Activated CD4-positive, CD25-positive, alpha-beta regulatory T cell treated with anti-CD3 and anti-CD28 coated beads, Interleukin-2, amount 50 U/mL, for 24 hours (primary cell): ENCODE results near the gene SH3RF3.

Source experiments
- ATAC-seq, 2 donors: fragments of 150-1000 bp; cut with Tn5 transposase; one replicate each; pipeline ENCODE4 v1.10.0; 2021; ENCODE audit warnings: mild to moderate bottlenecking in 1 of 2, moderate library complexity in 1 of 2

The SH3RF3 gene

DNA sequence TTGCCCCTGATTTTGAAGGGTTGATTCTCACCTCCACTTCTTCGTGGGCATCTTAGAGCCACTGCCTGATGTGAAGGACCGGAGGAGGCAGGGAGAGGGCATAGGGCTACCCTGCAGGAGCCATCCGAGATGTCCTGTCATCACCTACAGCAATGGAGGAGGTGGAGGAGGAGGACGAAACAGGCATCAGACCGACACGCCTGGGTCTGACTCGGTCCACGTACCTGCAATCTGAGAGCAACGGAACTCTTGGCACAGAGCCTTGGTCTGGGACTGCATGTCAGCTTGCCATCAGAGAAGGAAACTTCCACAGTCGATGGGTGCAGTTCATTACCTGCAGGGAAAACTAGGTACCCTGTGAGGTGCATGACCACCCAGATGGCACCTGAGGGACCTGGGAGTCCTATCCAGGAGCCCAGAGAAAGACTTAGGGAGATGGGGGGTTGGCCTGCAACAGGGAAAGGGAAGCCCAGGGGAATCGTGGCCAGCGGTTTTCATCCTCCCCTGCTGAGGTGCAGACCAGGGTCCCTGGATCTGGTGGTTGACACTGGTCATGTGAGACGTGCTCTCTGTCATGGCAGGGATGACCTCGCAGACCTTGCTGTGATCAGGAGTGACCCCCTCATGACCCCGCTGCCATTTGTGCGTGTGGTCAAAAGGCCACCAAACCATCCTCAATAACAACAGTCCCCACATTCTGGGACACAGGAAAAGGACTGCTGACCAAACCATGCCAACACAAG is 293.9 kb downstream of the SH3RF3 start:
- no peak for ATAC-seq

DNA sequence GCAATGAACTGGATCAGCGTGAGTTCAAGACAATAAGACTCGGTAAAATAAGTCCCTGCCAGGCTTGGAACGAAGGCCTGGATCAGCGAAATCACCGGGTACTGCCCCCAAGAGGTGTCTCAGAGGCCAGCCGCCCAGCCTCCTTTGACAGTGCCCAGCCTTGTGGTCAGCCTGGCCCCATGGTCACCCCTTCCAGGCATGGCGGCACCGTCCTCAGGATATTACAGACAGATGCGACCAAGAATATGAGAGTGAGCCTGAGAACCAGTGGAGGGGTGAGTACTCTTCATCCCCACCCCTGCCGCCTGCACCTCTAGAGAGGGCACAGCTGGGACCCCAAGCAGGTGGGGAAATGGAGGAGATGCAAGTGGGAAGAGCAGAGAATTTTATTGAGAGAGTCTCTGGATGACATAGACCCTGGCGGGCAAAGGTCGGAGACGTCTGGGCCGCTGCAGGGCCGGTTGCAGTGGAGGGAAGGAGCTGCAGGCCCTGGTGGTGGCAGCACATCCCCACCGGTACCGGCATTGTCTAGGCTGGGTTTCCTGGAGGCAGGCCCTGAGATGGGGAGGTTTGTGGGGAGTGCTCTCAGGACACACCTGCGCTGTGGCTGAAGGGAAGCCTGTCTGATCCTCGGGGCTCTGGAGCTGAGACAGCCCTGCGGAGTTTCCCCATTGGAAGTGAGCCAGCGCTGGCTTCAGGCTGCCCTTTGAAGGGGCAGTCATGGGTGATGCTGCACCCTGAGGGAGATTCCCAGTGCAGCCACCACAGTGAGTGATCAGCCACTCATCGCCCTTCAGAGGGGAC is 294.8 kb downstream of the SH3RF3 start:
- no peak for ATAC-seq

DNA sequence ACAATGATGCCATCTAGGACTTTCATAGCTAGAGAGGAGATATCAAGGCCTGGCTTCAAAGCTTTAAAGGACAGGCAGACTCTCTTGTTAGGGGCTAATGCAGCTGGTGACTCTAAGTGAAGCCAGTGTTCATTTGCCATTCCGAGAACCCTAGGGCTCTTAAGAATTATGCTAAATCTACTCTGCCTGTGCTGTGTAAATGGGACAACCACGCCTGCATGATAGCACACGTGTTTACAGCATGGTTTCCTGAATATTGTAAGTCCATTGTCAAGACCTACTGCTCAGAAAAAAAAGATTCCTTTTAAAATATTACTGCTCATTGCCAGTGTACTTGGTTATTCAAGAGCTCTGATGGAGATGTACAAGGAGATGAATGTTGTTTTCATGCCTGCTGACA is 296.4 kb downstream of the SH3RF3 start:
- ATAC-seq, result no peak

DNA sequence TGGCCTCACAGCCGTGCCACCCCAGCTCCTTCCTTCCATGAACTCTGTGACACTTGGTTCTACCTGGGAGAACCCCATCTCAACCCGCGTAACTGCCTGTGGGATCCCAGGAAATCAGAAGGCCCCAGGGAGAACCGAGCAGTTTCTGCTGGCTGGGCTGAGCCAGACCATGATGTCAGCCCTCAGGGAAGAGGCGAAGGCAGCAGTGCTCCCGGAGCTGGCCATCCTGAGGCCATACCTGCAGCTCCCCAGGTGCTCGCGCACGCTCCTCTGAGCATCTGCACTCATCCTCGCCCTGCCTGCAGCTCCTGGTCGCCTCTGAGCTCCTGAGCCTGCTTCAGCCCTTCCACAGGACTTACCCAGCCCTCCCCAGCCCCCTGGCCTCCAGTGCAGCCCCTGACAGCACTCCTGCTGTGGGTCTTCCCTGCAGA is 298.7 kb downstream of the SH3RF3 start:
- no peak for ATAC-seq

DNA sequence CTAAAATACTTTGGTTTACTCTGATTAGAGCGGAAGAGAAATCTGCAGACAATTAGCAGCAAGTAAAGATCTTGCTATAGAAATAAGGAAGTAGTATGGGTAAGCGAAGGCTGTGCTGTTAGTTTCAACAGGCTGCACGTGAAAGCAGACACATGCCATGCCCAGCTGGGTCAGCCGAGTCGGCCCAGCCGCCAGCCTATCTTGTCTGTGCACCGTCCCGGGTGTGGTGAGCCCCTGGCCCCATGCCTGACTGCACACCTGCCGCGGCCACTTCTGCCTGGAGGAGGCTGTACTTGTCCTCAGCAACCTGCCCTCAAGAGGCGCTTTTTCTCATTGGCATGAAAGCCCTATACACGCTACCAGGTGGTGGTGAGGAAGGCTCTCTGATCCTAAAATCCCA is 299.3 kb downstream of the SH3RF3 start:
- no peak for ATAC-seq

DNA sequence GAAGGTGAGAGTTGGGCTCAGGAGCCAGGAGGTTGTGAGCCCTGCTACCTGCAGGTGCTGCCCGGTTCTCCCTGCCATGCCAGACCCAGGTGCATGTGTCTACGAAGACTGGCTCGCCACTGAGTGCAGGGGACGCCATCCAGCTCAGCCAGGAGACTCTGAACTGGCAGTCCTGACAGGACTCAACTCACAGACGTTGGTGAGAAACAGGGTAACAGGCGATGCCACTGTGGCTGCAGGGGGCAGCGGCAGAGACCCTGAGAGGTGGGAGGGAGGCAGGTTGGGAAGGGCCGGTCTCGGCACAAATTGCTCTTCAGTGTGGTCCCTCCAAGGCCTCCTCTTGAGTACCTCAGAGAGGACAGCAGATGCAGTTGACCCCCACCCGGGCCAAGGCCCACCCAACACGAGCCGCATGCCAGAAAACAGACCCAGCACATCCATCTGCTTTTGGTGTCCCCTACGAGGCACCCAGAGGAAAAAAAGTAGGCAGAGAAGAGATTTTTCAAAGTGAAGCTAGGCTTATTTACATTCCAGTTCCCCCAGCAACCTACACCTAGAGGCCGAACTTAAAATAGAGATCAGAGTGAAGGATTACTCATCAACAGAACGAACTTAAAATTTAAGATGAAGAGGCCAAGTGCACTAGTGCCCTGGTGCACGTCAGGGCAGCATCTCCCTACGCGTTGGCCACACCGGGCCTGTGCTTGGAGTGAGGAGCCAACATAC is 300.0 kb downstream of the SH3RF3 start:
- no peak for ATAC-seq

DNA sequence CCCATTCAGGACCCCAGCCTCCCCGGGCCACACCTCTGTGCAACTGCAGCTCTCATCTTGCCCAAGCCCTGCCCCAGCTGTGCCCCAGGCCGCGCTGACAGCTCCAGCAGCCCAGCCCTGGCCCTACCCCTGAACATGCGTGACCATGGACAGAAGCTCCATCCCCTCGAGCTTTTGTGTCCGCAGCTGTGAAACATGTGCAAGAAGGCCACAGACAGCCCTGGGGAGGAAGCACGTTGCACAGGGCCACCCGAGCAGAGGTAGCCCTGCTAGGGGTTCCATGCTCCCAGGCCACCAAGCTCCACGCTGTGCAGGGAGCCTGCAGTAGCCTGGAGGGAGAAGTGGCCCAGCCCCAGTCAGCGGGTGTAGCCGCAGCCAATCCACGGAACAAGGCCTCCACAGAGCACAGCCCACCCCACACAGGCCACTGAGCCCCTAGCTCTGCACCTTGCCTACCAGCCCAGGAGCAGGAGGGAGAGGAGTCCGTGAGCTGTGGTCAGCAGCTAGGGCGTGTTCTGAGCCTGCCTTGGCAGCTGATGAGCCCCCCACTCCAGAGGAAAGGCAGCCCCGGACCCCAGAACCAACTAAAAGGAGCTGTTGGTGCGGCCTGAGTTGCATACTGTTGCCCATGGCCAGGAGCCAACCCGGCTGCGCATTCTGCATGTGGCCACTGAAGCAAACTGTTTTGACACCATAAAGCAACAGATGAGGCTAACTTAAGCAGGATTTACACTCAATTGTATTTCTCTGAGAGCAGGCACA is 300.7 kb downstream of the SH3RF3 start:
- no peak for ATAC-seq

DNA sequence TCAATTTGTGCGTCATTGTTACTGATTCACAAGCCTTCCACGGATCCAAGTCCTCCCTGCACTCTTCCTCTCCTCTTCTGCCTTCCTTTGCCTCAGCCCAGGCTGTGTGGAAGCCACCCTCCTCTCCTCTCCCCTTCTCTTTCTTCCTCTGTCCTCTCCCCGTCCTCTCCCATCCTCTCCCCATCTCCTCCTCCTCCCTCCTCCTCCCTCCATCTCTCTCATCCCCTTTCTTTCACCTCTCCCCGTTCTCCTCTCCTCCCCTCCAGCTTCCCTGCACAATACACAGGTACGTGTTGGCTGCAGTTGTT is 301.3 kb downstream of the SH3RF3 start:
- ATAC-seq, result no peak

DNA sequence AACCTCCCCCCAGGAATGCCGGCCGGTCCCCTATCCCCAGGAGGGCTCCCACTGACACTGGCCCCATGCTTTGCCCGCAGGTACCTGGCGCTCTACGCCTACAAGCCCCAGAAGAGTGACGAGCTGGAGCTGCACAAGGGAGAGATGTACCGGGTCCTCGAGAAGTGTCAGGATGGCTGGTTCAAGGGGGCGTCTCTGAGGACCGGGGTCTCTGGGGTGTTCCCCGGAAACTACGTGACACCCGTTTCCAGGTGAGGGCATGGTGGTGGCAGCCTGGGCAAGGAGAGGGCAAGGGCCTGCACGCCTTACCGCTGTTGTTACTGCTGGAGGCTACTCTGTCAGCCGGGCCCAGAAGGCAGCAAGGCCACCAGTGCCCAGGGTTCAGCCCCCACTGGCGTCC is 303.4 kb downstream of the SH3RF3 start:
- ATAC-seq, result no peak

DNA sequence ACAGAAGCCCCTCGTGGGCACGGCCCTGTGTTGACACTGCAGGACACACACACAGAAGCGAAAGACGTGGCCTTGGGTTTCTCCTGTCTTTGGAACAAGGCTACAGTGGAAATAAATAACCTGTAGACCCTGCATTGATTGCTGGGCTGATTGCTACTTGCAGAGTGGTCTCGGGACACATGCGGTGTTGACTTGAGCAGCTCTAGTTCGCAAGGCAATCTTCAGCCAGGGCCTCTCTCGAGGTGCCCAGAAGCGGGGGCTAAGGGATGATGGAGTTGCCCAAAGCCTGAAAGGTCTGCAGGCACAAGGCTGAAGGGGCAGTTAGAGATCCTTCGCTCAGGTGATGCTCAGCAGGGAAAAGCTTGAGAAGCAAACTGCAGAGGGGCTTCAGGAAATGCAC is 304.5 kb downstream of the SH3RF3 start:
- no peak for ATAC-seq

DNA sequence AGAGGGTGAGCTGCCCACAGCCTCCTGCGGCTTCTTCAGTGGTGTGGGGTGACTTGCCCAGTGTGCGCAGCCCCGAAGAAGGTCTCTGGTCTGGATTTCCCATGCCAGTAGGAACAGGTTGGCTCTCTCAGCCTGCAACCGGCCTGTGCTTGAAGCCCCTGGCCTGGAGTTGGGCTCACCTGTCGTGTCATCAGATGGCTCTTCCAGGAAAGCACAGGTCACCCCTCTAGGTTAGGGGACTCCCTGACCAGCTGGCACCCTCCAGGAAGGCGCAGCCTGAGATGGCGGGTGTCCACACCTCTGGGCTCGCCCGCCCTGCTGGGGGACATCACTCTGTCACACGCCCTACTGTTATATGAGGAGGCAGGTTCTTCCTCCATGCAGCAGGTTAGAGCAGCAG is 304.9 kb downstream of the SH3RF3 start:
- no peak for ATAC-seq

DNA sequence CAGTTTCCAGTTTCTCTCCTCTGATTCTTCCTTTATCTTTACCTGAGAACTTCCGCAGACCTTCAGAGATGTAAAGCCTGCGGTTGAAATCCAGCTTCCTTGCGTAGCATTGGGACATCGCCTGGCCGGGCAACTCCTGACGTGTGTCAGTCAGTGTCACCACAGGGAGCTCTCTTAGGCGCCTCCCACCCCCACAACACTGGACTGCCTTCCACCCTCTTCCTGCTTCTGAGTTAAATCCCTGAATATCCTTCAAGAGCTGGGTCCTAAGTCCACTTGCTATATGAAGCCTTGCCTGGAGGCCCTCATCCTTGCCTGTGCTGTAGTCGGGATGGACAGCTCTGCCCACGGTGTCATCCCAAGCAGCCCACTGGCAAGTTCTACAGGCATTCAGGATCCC is 305.3 kb downstream of the SH3RF3 start:
- ATAC-seq, result no peak

DNA sequence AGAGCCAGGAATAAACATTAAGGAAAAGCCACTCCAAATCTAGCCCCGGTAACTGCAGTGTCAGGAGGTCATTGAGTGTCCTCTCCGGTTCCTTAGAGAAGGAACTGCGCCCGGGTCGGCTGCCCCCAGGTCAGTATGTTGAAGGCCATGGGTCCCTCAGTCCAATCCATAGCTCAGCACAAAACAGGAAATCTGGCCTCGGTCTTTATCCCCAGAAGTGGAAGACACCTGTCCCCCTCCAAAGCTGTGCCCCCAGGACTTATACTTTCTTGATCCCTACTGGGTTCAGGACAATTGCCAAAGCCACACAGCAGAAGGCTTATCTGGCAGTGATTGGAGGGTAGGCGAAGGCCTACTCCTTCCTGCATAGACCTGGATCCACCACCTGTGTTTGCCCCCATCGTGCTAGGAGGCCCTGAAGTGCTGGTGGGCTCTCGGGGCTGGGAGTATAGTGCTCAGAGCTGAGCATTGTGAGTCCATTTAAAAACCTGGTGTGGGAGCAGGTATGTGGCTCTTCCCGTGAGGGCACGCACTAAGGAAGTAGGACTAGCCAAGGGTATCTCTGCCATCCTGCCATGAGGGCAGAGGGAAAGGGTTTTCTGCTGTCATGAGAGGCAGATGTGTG is 306.2 kb downstream of the SH3RF3 start:
- ATAC-seq, result no peak

DNA sequence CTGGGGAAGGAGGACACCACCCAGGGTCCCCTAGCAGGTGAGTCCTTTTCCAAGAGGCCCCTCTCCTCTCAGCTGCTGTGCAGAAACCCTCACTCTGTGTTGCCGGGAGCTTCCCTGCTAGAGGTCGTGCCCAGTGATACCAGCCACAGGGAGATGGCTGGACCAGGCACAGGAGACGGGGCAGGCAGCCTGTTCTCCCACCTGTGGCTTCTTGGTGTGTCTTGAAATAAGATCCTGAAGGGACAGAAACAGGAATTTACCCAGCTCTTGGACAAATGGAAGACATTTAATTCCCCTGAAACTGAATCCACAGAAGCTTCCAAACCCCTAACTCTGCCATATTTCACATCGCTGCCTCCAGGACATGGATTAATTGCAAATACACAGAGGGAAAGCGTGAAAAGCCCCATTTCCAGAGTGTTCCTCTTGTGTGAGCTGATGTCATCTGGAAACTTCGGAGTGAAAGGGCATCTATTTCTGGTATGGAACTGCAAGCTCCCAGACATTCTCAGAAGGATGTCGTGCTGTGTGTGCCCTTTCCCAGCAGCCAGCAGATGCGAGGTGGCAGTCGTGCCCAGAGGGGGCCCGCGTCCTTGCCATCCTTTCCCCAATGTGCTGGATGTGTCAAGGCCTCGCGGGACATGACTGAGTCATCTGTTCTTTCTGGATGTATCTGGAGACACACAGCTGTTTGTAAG is 307.0 kb downstream of the SH3RF3 start:
- ATAC-seq, result no peak

DNA sequence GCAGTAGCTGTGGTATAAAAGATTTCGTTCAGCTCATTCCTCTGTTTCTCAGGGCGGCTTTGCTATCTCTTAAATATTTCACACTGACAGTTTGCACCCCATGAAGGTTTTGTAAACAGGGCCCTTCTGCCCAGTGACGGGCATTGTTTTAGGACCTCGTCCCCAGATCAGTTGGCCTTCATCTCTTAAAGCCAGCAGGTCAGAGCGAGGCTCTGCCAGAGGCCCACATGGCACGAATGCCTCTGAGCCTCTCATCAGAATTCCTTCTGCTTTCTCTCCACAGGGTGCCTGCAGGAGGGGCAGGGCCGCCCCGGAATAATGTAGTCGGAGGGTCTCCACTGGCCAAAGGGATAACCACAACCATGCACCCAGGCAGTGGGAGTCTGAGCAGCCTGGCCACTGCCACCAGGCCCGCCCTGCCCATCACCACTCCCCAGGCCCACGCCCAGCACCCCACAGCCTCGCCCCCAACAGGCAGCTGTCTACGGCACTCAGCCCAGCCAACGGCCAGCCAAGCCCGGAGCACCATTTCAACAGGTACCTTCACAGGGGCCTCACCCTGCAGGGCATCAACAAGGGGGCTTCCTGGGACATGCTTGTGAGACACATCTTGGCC is 307.7 kb downstream of the SH3RF3 start:
- ATAC-seq, result no peak

DNA sequence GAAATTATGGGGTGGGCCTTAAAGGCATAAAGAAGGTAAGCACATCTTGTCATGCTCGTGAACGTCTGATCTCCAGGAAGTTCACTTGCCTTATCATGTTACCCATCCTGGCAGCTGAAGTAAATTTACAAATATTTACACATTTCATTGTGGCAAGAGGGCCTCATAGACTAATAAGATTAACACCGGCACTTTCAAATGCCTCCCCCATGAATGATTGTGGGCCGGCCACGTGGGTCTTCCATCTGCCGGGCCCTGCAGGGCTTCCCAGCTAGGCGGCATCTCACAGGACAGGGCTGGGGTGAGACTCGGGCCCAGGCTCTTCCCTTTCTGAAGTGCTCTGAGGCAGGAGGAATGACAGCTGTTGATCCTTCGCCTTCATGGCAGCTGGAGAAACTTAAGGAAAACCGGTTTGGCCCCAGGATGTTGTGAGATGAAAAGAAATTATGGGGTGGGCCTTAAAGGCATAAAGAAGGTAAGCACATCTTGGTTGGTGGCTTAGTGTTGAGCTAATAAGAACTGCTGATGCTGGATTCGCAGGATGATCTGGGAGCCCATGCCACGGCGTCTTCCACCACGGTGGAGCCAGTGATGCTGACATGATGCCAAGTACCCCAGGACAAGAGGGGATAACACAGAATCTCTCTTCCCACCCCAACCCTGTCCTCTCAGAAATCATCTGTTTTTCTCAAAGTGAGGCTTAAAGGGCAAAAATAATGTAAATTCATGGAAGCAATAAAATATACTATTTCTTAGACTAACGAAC is 308.5 kb downstream of the SH3RF3 start:
- no peak for ATAC-seq

DNA sequence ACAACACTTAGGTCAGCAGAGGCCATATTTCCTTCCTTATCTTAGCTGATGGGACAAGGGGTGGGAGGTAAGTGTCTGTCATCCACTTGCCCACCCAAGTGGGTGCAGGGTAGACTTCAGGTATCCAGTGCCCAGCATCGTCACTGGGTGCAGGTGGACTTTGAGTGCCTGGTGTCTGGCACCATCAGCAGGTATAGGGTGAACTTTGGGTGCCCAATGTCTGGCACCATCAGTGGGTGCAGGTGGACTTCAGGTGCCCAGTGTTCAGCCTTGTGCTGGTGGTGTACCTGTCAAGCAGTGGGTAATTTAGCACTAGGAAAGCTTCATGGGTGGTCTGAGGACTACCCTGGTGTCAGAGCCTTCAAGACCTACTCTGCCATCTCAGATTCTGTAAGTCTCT is 309.1 kb downstream of the SH3RF3 start:
- no peak for ATAC-seq

DNA sequence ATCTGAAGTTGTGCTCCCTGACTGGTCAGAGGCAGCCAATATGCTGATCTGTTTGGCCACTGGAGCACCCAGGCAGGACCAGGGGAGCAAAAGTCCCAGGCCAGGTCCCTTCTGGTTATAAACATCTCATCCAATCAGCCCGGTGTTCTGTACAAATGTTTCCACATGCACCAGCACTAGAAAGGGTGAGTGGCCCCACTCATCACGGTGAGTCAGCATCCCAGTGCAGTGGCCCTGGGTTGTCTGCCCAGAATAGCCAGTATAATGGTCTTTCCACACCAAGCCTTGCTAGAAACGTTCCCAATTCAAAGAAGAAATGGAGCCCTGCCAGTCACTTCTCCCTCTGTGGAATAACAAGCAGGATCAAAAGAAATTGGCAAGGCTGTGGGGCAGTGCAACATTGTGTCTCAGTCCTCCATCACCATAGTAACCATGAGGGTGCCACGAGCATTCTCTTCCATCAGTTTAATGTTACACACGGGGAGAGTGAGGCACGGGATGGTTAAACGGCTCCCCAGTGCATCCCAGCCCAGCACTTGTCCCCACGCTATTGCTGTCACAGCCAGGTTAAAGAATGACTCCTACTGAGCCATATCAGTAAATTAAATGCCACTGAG is 309.9 kb downstream of the SH3RF3 start:
- ATAC-seq, result no peak

DNA sequence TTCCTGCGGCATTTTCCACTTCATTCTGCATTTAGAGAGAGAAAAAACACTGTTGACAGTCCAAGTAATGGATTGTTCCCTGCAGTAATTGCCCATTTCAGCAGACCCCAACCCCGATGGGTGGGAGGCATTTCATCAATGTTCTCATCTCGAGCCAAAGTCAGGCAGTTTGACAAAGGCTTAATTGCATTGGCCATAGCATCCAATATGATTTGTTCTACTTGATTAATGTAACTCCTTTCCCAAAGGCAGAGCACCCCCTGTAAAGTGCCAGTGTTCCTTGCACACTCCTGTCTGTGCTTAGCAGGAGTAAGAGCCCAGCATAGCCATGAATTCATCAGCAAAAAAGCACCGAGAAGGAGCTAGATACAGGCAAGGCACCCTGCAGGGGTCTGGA is 310.4 kb downstream of the SH3RF3 start:
- ATAC-seq, result no peak

DNA sequence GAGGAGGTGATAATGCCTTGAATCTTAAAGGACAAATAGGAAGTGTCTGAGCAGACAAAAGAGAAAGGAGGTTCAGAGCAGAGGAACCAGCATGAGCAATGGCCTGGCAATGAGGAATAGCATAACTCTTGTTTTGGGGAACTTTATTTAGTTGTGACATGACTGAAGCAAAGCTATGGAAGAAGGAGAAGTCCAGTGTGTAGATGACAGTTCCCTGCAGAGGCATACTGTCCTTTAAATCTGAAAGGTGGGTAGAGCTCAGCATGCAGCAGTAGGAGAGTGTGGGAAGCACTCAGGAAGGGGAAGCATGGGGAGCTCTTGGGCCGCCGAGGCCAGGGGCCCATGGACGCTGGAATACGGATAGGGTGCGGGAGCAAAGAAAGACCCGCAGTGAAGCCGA is 311.0 kb downstream of the SH3RF3 start:
- ATAC-seq, result no peak
